Right lobe of liver (tissue), 6 donors: Measurements from ENCODE around the gene SLX4IP. TPM values are rescaled to one million over a fixed set of nuclear protein-coding genes. Genes with fewer than 3 reads are reported as not detected.
"Not testable (repeated sequence)": the region's sequence is repeated elsewhere in the genome, so short reads cannot be mapped to it uniquely, and the experiment has no call there.

Experiments used
- ATAC-seq, 4 donors: fragments of 200-7000 bp; cut with Tn5 transposase; one replicate each; pipeline ENCODE4 v1.9.1; 2020; ENCODE audit warnings: mild to moderate bottlenecking in 4 of 4, moderate library complexity in 4 of 4
- DNase-seq, 3 donors: peaks; one replicate each; pipeline ENCODE4 v3.0.0-alpha.2; 2020
- H3K27ac ChIP-seq, 3 donors: fragments of 200-600 bp; one replicate each; pipeline ENCODE4 v1.8.0; 2022
- H3K27me3 ChIP-seq, 2 donors: fragments of 200-600 bp; one replicate each; pipeline ENCODE4 v1.8.0; 2022
- H3K36me3 ChIP-seq, 4 donors: fragments of 200-600 bp; sonication (generic) in 1 of 4; one replicate each; pipeline versions ENCODE4 v1.5.1 to v1.8.0; 2017 to 2022; ENCODE audit warnings: control low read depth in 1 of 4
- H3K4me1 ChIP-seq, 4 donors: fragments of 200-600 bp; sonication (generic) in 1 of 4; one replicate each; pipeline versions ENCODE4 v1.5.1 to v1.8.0; 2017 to 2022; ENCODE audit warnings: control low read depth in 1 of 4
- H3K4me3 ChIP-seq, 3 donors: fragments of 200-600 bp; one replicate each; pipeline ENCODE4 v1.8.0; 2022
- H3K9me3 ChIP-seq, 4 donors: fragments of 200-600 bp; sonication (generic) in 1 of 4; one replicate each; pipeline versions ENCODE4 v1.5.1 to v1.8.0; 2017 to 2022; ENCODE audit warnings: control low read depth in 1 of 4
- POLR2A ChIP-seq: fragments of 450-650 bp; IDR thresholded peaks from one replicate; pipeline ENCODE4 v1.6.1; 2017; ENCODE audit warnings: antibody characterized with exemption, mild to moderate bottlenecking
- WGBS: methylation state at CpG from one replicate; pipeline ENCODE4 v1.1.6; 2018; ENCODE audit warnings: low coverage, low lambda C conversion rate; ENCODE audit not compliant: insufficient coverage; ENCODE audit errors: missing lambda C conversion rate; 5-methylcytosine and 5-hydroxymethylcytosine counted together
- intact Hi-C, 2 donors: fragments of 100-400 bp; cut with DNase I; formaldehyde crosslinking; loops; one replicate each; pipeline versions ENCODE4 v1.11.2 to v1.14.1; 2022
- total RNA-seq, 6 experiments: library from RNA; depleted of rRNA in 2 of 6; stranded (reverse); fragments of >200 nt in 2 of 6; fragmentation: NEBNext Ultra II Directional in 3 of 6; extraction: Animal tissue kit (Norgen Biotek cat#: 25700) in 3 of 6; gene quantifications; one replicate each; pipeline versions ENCODE4 v1.1.0 to v1.2.4, GENCODE V29; 2016 to 2023
- TF ChIP-seq, protein P1 (sequence below), 4 donors: fragments of 200-600 bp in 3 of 4; fragments of 450-650 bp in 1 of 4; IDR thresholded peaks; one replicate each; pipeline versions ENCODE4 v1.5.1 to v1.8.0; 2016 to 2022; ENCODE audit warnings: antibody characterized with exemption in 4 of 4, mild to moderate bottlenecking in 2 of 4
- donor health status: DM: no; HTN: yes; CAD: no.
- donor health status: DM: no; HTN: no; CAD: no.
- donor health status: DM: no; HTN: no; CAD: no.
- donor health status: DM: no; HTN: yes; CAD: no.
- donor health status: DM: no; HTN: yes; CAD: no.

The SLX4IP gene
- total RNA-seq, 6 experiments from 2014 or later, result 2.0 to 4.0 (median 3.5) TPM

DNA sequence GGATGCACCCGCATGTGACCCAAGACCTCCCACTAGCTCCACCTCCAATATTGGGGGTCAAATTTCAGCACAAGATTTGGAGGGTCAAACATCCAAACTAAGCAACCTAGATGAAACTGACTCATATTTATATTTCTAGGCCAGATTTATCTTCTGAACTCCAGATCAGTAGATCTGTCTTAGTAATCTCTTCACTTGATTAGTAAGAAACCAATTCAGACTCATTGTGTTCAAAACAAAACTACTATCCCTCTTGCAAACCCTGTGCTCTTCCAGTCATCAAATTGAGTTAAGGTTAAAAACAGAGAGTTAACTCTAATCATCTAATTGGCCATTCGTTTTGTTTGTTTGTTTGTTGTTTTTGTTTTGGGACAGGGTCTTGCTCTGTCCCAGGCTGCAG is 44.4 kb upstream of the SLX4IP start:
- Histone ChIP-seq H3K4me3 (no peak overlapping the region), H3K4me1 (no peaks in the 10 kb centered on the region), H3K9me3 (no peaks in the 10 kb centered on the region), H3K36me3 (no peaks in the 10 kb centered on the region), H3K27me3 (no peaks in the 10 kb centered on the region), H3K27ac (no peak overlapping the region)
- intact Hi-C loops, result no loop called here
- WGBS, result 80% methylated on average over 2 of the region's 2 CpGs
- DNase-seq (no peak), ATAC-seq (no peak)
- TF ChIP-seq POLR2A, result no peak
- TF ChIP-seq, protein P1, sequence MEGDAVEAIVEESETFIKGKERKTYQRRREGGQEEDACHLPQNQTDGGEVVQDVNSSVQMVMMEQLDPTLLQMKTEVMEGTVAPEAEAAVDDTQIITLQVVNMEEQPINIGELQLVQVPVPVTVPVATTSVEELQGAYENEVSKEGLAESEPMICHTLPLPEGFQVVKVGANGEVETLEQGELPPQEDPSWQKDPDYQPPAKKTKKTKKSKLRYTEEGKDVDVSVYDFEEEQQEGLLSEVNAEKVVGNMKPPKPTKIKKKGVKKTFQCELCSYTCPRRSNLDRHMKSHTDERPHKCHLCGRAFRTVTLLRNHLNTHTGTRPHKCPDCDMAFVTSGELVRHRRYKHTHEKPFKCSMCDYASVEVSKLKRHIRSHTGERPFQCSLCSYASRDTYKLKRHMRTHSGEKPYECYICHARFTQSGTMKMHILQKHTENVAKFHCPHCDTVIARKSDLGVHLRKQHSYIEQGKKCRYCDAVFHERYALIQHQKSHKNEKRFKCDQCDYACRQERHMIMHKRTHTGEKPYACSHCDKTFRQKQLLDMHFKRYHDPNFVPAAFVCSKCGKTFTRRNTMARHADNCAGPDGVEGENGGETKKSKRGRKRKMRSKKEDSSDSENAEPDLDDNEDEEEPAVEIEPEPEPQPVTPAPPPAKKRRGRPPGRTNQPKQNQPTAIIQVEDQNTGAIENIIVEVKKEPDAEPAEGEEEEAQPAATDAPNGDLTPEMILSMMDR (IDR thresholded peaks at IDR 0.05), result no peak

GRCh38 chr20:10394752-10395151 is 40.4 kb upstream of the SLX4IP start:
- H3K9me3 ChIP-seq, H3K4me3 ChIP-seq, intact Hi-C loops, H3K36me3 ChIP-seq, H3K27me3 ChIP-seq, DNase-seq, H3K4me1 ChIP-seq, ATAC-seq, H3K27ac ChIP-seq: not testable (repeated sequence)
- no CpG with 5 or more reads among the region's 32 CpGs for WGBS

DNA sequence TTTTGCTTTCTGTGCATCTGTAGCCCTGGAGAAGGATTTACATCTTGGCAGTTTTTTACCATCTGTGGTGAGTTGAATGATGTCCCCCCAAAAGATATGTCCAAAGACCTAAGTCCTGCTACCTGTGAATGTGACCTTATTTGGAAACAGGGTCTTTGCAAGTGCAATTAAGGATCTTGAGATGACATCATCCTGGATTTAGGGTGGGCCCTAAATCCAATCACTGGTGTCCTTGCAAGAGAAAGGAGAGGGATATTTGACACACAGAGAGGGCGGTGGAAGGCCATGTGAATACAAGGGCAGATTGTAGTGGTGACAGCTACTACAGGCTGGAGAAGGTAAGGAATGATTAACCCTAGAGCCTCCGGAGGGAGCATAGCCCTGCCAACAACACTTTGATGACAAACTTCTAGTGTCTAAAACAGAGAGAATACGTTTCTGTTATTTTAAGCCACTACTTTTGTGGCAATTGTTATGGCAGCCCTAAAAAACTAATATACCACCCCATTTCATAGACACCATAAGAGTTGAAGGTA is 36.2 kb upstream of the SLX4IP start:
- Histone ChIP-seq H3K4me3 (no peak overlapping the region), H3K27me3 (no peaks in the 10 kb centered on the region), H3K27ac (no peak overlapping the region), H3K9me3 (no peaks in the 10 kb centered on the region), H3K4me1 (no peaks in the 10 kb centered on the region), H3K36me3 (no peaks in the 10 kb centered on the region)
- ATAC-seq (no peak), DNase-seq (no peak)
- WGBS, result 81% methylated on average over 3 of the region's 3 CpGs
- intact Hi-C loops, result no loop called here
- no peak for TF ChIP-seq POLR2A
- TF ChIP-seq, protein P1 (IDR thresholded peaks at IDR 0.05), result no peak

DNA sequence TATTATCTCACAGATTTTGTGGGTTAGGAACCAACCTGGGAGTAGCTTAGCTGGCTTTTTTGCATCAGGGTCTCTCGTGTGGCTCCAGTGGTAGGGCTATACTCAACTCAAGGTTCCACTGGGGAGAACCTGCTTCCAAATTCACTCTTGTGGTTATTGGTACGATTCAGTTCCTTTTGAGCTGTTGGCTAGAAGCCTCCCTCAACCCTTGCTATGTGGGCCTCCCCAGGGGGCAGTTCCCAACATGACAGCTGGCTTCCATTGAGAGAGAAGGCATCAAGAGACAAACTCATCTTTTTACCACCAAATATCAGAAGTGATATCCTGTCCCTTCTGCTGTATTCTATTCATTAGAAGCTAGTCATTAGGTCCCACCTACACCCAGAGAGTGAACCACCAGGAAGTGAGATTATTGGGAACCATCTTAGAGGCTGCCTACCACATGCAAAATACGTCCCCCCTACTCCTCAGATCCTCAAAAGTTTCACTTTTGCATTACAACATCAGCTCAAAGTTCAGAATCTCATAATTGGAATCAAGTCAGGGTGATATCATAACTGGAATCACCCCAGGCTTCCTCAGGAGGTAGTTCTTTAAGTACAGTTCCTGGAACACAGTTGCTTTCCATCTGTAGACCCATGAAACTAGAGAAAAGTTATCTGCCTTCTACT is 32.0 kb upstream of the SLX4IP start:
- Histone ChIP-seq H3K27ac (no peak overlapping the region), H3K36me3 (no peaks in the 10 kb centered on the region), H3K27me3 (no peaks in the 10 kb centered on the region), H3K4me3 (no peak overlapping the region), H3K9me3 (no peaks in the 10 kb centered on the region), H3K4me1 (peaks cover 0 to 13% (median 6%) of the 10 kb centered on the region in 4 donors)
- TF ChIP-seq, protein P1 (IDR thresholded peaks at IDR 0.05), result no peak
- TF ChIP-seq POLR2A, result no peak
- intact Hi-C loops, result no loop called here
- DNase-seq (no peak), ATAC-seq (peak in 1 of 4 donors; percentile 73)
- WGBS, result 71% methylated on average over 3 of the region's 3 CpGs

GRCh38 chr20:10404023-10404628 is 31.0 kb upstream of the SLX4IP start:
- Histone ChIP-seq H3K27ac (no peak overlapping the region), H3K27me3 (no peaks in the 10 kb centered on the region), H3K4me1 (peaks cover 0 to 13% (median 6%) of the 10 kb centered on the region in 4 donors), H3K4me3 (no peak overlapping the region), H3K9me3 (no peaks in the 10 kb centered on the region), H3K36me3 (no peaks in the 10 kb centered on the region)
- WGBS, result 48% methylated on average over 2 of the region's 2 CpGs
- TF ChIP-seq, protein P1 (IDR thresholded peaks at IDR 0.05), result no peak
- DNase-seq (no peak), ATAC-seq (peak; percentile 36 to 68 (median 52))
- intact Hi-C loops, result no loop called here
